ENCODE results near the gene TIMM22.
"Not testable (repeated sequence)": the region's sequence is repeated elsewhere in the genome, so short reads cannot be mapped to it uniquely, and the experiment has no call there.

GRCh38 chr17:974778-975177 is 22.2 kb upstream of the TIMM22 start:
- TF ChIP-seq EZH2phosphoT487 (IDR thresholded peaks at IDR 0.05; ENCODE audit: borderline replicate concordance); CTCF (IDR thresholded peaks at IDR 0.05 in 2 of 3, conservative IDR thresholded peaks at IDR 0.05 in 1 of 3; ENCODE audit: borderline replicate concordance in 1 of 3, insufficient read depth in 1 of 3, low read depth in 2 of 3, low read length in 2 of 3); ZNF274 (IDR thresholded peaks at IDR 0.05; ENCODE audit: low read depth, low read length); REST (IDR thresholded peaks at IDR 0.05; ENCODE audit: low read depth); CEBPB (IDR thresholded peaks at IDR 0.05; ENCODE audit: low read depth): not testable (repeated sequence)
- TF ChIP-seq, protein P1, sequence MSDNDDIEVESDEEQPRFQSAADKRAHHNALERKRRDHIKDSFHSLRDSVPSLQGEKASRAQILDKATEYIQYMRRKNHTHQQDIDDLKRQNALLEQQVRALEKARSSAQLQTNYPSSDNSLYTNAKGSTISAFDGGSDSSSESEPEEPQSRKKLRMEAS (IDR thresholded peaks at IDR 0.05): not testable (repeated sequence)

All from HCT116 (cell line).